GM12878 (cell line): ENCODE data around the gene VASH1. TPM values are rescaled to one million over a fixed set of nuclear protein-coding genes. Genes with fewer than 3 reads are reported as not detected.

Experiments used
- ATAC-seq: fragments of 200-7000 bp; cut with Tn5 transposase; 3 replicates; pipeline ENCODE4 v1.9.1; 2020; ENCODE audit warnings: mild to moderate bottlenecking, moderate library complexity
- BruUV-seq: library from RNA; stranded (reverse); fragments of 400-500 nt; replicated peaks from 2 replicates; lab custom pipeline; 2021; lab: Mats Ljungman, UMichigan
- CTCF ChIA-PET: fragments of 300-600 bp; sonication (Branson Sonifier 250); formaldehyde crosslinking; extraction: SDS; loops from one replicate; lab custom pipeline; 2021; ENCODE audit warnings: inconsistent platforms; lab: Yijun Ruan, JAX
- POLR2A ChIA-PET: fragments of 350-600 bp; formaldehyde crosslinking; extraction: SDS; loops from one replicate; lab custom pipeline; 2021; ENCODE audit warnings: inconsistent platforms; lab: Charles Lee
- RAD21 ChIA-PET: fragments of 300-600 bp; sonication (Branson Sonifier 250); formaldehyde crosslinking; loops from one replicate; lab custom pipeline; 2023; ENCODE audit warnings: antibody characterized with exemption; ENCODE audit not compliant: unreplicated experiment; lab: Charles Lee
- SMC1A ChIA-PET: fragments of 300-600 bp; sonication (Branson Sonifier 250); formaldehyde crosslinking; loops from one replicate; lab custom pipeline; 2023; ENCODE audit not compliant: unreplicated experiment, uncharacterized antibody; lab: Charles Lee
- DNase-seq: peaks from one replicate; pipeline ENCODE4 v3.0.0-alpha.2; 2011; ENCODE audit warnings: low read depth, low spot score
- FAIRE-seq: peaks from 3 replicates; lab custom pipeline; 2011; peaks lifted over from hg19 to GRCh38; lab: Jason Lieb, UNC
- H2AFZ ChIP-seq: 2 replicates; pipeline ENCODE4 v1.6.0; 2011; ENCODE audit warnings: low read depth, low read length, control low read depth; ENCODE audit not compliant: control insufficient read depth
- H3K27ac ChIP-seq: 2 replicates; pipeline ENCODE4 v1.5.1; 2011; ENCODE audit warnings: control low read depth; ENCODE audit not compliant: control insufficient read depth, insufficient read depth
- H3K27me3 ChIP-seq, 2 experiments: replicated peaks in 1 of 2; 2 replicates each; pipeline versions ENCODE4 v1.6.0 to v1.6.1; 2011; ENCODE audit warnings: low read length in 1 of 2; ENCODE audit not compliant: control insufficient read depth in 2 of 2, insufficient read depth in 2 of 2
- H3K36me3 ChIP-seq, 2 experiments: 2 replicates each; pipeline ENCODE4 v1.5.1; 2011; ENCODE audit warnings: low read length in 1 of 2; ENCODE audit not compliant: control insufficient read depth in 2 of 2, insufficient read depth in 2 of 2
- H3K4me1 ChIP-seq: 2 replicates; pipeline ENCODE4 v1.6.1; 2011; ENCODE audit warnings: mild to moderate bottlenecking, low read length, moderate library complexity, mixed read lengths; ENCODE audit not compliant: control insufficient read depth, insufficient read depth
- H3K4me2 ChIP-seq: 2 replicates; pipeline ENCODE4 v1.6.0; 2011; ENCODE audit warnings: control low read depth; ENCODE audit not compliant: control insufficient read depth, insufficient read depth
- H3K4me3 ChIP-seq: fragments of 200-600 bp; sonication (generic); 2 replicates; pipeline ENCODE4 v1.5.1; 2016
- H3K79me2 ChIP-seq: 2 replicates; pipeline ENCODE4 v1.6.0; 2011; ENCODE audit warnings: low read length; ENCODE audit not compliant: control insufficient read depth, insufficient read depth
- H3K9ac ChIP-seq: 2 replicates; pipeline ENCODE4 v1.8.0; 2011; ENCODE audit warnings: low read length, control low read depth, mixed read lengths; ENCODE audit not compliant: control insufficient read depth, insufficient read depth
- H3K9me3 ChIP-seq: replicated peaks from 3 replicates; pipeline ENCODE4 v1.5.1; 2011; ENCODE audit warnings: mild to moderate bottlenecking, low read length; ENCODE audit not compliant: control insufficient read depth, insufficient read depth
- H4K20me1 ChIP-seq: 2 replicates; pipeline ENCODE4 v1.6.0; 2011; ENCODE audit not compliant: control insufficient read depth, insufficient read depth
- ATF3 ChIP-seq: IDR thresholded peaks from 2 replicates; pipeline ENCODE4 v1.6.1; 2011; ENCODE audit warnings: low read depth, mild to moderate bottlenecking, low read length, moderate library complexity, borderline replicate concordance; ENCODE audit errors: extremely low read depth
- BCL11A ChIP-seq: IDR thresholded peaks from 2 replicates; pipeline ENCODE4 v1.6.1; 2011; ENCODE audit warnings: low read depth, low read length
- E4F1 ChIP-seq: fragments of 450-650 bp; IDR thresholded peaks from 2 replicates; pipeline ENCODE4 v1.6.1; 2018; ENCODE audit warnings: borderline replicate concordance, mild to moderate bottlenecking; ENCODE audit not compliant: partially characterized antibody
- JUND ChIP-seq: IDR thresholded peaks from 2 replicates; pipeline ENCODE4 v1.6.1; 2012; ENCODE audit warnings: low read depth, mild to moderate bottlenecking, low read length, improper control_type of control experiment, moderate library complexity
- LARP7 ChIP-seq: fragments of 450-650 bp; IDR thresholded peaks from 2 replicates; pipeline ENCODE4 v1.6.1; 2017; ENCODE audit warnings: mild to moderate bottlenecking
- MEF2B ChIP-seq: fragments of 450-650 bp; IDR thresholded peaks from 2 replicates; pipeline ENCODE4 v1.6.1; 2018; ENCODE audit warnings: mild to moderate bottlenecking, moderate library complexity; ENCODE audit not compliant: partially characterized antibody, poor library complexity, severe bottlenecking
- MXI1 ChIP-seq: fragments of 150-350 bp; IDR thresholded peaks from 2 replicates; pipeline ENCODE4 v1.6.1; 2011; ENCODE audit warnings: low read depth, mild to moderate bottlenecking, inconsistent platforms, low read length, improper control_type of control experiment
- NR2F1 ChIP-seq: fragments of 450-650 bp; conservative IDR thresholded peaks from 2 replicates; pipeline ENCODE4 v1.6.1; 2017; ENCODE audit warnings: mild to moderate bottlenecking
- NRF1 ChIP-seq: conservative IDR thresholded peaks from 2 replicates; pipeline ENCODE4 v1.6.1; 2011; ENCODE audit warnings: mild to moderate bottlenecking, low read depth, low read length, improper control_type of control experiment
- RBBP5 ChIP-seq: fragments of 200-600 bp; sonication (generic); conservative IDR thresholded peaks from 2 replicates; pipeline ENCODE4 v1.6.1; 2016
- SUZ12 ChIP-seq: fragments of 200-600 bp; sonication (generic); IDR thresholded peaks from one replicate; pipeline ENCODE4 v1.6.1; 2018; ENCODE audit warnings: antibody characterized with exemption, mild to moderate bottlenecking; ENCODE audit not compliant: unreplicated experiment
- TBL1XR1 ChIP-seq: IDR thresholded peaks from 2 replicates; pipeline ENCODE4 v1.6.1; 2012; ENCODE audit warnings: low read depth, low read length, improper control_type of control experiment
- TCF3 ChIP-seq: IDR thresholded peaks from 2 replicates; pipeline ENCODE4 v1.6.1; 2012; ENCODE audit warnings: low read depth, mild to moderate bottlenecking, low read length, borderline replicate concordance; ENCODE audit not compliant: insufficient read depth
- WRNIP1 ChIP-seq: IDR thresholded peaks from 2 replicates; pipeline ENCODE4 v1.6.1; 2011; ENCODE audit warnings: low read depth, low read length, improper control_type of control experiment, borderline replicate concordance
- ZBED1 ChIP-seq: IDR thresholded peaks from 2 replicates; pipeline ENCODE4 v1.6.1; 2016; ENCODE audit warnings: borderline replicate concordance
- ZZZ3 ChIP-seq: IDR thresholded peaks from 2 replicates; pipeline ENCODE4 v1.6.1; 2011; ENCODE audit warnings: low read depth; ENCODE audit not compliant: control insufficient read depth, insufficient read length
- WGBS: methylation state at CpG from one replicate; pipeline ENCODE4 v1.1.6; 2016; ENCODE audit warnings: low lambda C conversion rate; ENCODE audit not compliant: insufficient replicate concordance, insufficient coverage; ENCODE audit errors: missing lambda C conversion rate; 5-methylcytosine and 5-hydroxymethylcytosine counted together
- in situ Hi-C: fragments of 300-500 bp; cut with MboI; formaldehyde crosslinking; loops from 9 replicates; pipeline ENCODE4 v1.14.3; 2018; ENCODE audit warnings: mixed read lengths
- intact Hi-C: fragments of 100-400 bp; cut with micrococcal nuclease; formaldehyde crosslinking; loops from one replicate; pipeline ENCODE4 v1.14.2; 2022; ENCODE audit not compliant: unreplicated experiment
- polyA plus RNA-seq, 11 experiments: library from polyadenylated mRNA; depleted of rRNA in 4 of 11; unstranded in 6 of 11; stranded (reverse) in 5 of 11; fragments of >200 nt; fragmentation: Nextera tagmentation in 4 of 11; fragmentation: Illumina TruSeq in 1 of 11; extraction: Ambion mirVana in 4 of 11; extraction: Trizol in 1 of 11; gene quantifications; 1 replicate in 1 of 11; 2 replicates in 10 of 11; pipeline versions ENCODE4 v1.2.1 to v1.2.3, GENCODE V29; 2011 to 2016; ENCODE audit warnings: inconsistent platforms in 2 of 11, missing spikeins in 2 of 11, low read depth in 1 of 11
- total RNA-seq, 4 experiments: library from RNA; depleted of rRNA in 3 of 4; stranded (reverse); fragments of >200 nt in 3 of 4; fragmentation: Illumina TruSeq in 1 of 4; extraction: Trizol in 1 of 4; gene quantifications; 2 replicates each; pipeline versions ENCODE4 v1.2.1 to v1.2.3, GENCODE V29; 2013 to 2021
- TF ChIP-seq, protein P1 (sequence below): IDR thresholded peaks from 2 replicates; pipeline ENCODE4 v1.6.1; 2011; ENCODE audit warnings: low read depth, low read length, improper control_type of control experiment, borderline replicate concordance

VASH1 gene
- total and polyA plus RNA-seq, 10 of the 15 experiments (the other 5 are each of a cell fraction or from before 2014, with no cell fraction given) = 0.06 to 2.3 (median 0.53) TPM

DNA sequence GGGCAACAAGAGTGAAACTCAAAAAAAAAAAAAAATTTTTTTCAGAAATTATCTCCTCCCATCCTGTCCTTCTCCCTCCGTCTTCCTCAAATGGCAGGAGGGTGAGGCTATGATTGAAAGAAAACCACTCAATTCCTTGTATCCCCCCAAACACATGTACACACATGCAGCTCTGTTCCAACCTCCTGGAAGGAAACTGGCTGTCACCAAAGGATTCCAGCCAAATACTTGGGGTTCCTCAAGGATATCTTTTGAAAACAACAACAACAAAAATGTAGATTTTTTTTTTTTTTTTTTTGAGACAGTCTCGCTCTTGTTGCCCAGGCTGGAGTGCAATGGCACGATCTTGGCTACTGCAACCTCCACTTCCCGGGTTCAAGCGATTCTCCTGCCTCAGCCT lies 46.8 kb upstream of the VASH1 start (continued):
- TF ChIP-seq RBBP5 (no peak), LARP7 (no peak)

DNA sequence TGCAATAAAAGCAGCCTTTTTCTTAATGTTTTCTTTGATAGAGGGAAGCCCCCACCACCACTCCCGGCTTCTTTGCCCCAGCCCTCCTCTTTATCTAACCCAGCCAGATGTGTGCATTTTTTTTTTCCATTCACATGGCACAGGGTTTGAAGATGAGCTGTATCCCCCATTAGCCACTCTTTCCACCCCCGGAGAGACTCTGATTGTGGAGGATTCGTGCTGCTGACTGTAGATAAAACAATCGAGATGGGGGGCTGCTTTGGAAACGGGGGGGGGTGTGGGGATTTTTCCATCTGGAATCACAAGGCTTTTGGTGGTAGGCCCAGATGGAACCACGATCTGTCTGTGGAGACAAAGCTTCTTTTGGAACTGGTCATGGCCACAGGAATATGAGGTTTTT lies 46.2 kb upstream of the VASH1 start:
- no peak overlapping the region for H3K4me2 ChIP-seq
- no peak overlapping the region for H3K4me3 ChIP-seq
- BruUV-seq = no TSS peak
- WGBS = 14% methylated on average over 6 of the region's 6 CpGs
- no peak overlapping the region for H3K9ac ChIP-seq
- POLR2A ChIA-PET = interaction anchor here (0.6 kb wide), 1 partner anchor 335 kb away, joined by 4 read pairs; no protein-coding TSS in a partner anchor
- no peak for FAIRE-seq
- TF ChIP-seq SUZ12 (no peak), MXI1 (no peak), JUND (no peak), NRF1 (no peak), E4F1 (no peak), TCF3 (no peak), ZZZ3 (no peak), ATF3 (no peak), NR2F1 (no peak), ZBED1 (no peak), MEF2B (no peak), WRNIP1 (no peak), TBL1XR1 (no peak), BCL11A (no peak)
- TF ChIP-seq, protein P1, sequence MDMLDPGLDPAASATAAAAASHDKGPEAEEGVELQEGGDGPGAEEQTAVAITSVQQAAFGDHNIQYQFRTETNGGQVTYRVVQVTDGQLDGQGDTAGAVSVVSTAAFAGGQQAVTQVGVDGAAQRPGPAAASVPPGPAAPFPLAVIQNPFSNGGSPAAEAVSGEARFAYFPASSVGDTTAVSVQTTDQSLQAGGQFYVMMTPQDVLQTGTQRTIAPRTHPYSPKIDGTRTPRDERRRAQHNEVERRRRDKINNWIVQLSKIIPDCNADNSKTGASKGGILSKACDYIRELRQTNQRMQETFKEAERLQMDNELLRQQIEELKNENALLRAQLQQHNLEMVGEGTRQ = no peak
- TF ChIP-seq, all 136 proteins: peak for 0
- ATAC-seq (no peak), DNase-seq (no peak)
- in situ Hi-C loops (loop anchor here (5.0 to 10.0 kb wide), 2 partner anchors 67 to 350 kb away; no protein-coding TSS in a partner anchor), intact Hi-C loops (no loop called here)
- Histone ChIP-seq H3K27me3 (no peaks in the 10 kb centered on the region; a peak in 1 of 4 replicates), H3K4me1 (peaks cover 5% of the 10 kb centered on the region), H3K36me3 (no peaks in the 10 kb centered on the region), H3K79me2 (no peaks in the 10 kb centered on the region), H3K9me3 (no peaks in the 10 kb centered on the region; the same call in 2 of the 3 replicates), H2AFZ (no peak overlapping the region), H3K27ac (no peak overlapping the region), H4K20me1 (no peaks in the 10 kb centered on the region)
- RAD21 ChIA-PET = no interaction called here
- CTCF ChIA-PET = interaction anchor here (0.7 to 9.0 kb wide), 5 partner anchors 61 to 142 kb away, joined by 3 to 132 read pairs (median 7); partner anchors contain the start of gene ANGEL1
- SMC1A ChIA-PET = interaction anchor here (1.1 kb wide), 1 partner anchor 52 kb away, joined by 4 read pairs; no protein-coding TSS in a partner anchor
